ENCODE data around the gene HHEX. TPM values are rescaled to one million over a fixed set of nuclear protein-coding genes. Genes with fewer than 3 reads are reported as not detected.

Gene HHEX
- total and polyA plus RNA-seq, 2 of the 8 experiments (the other 6 are each of a cell fraction or from before 2014, with no cell fraction given), result 0.56 to 1.5 TPM

GRCh38 chr10:92644921-92645320 is 44.8 kb upstream of the HHEX start:
- Histone ChIP-seq H3K4ac (replicated peaks; ENCODE audit: insufficient read length, low read depth, low read length) (no peak overlapping the region), H3K79me2 (ENCODE audit: control insufficient read depth in 1 of 2, insufficient read depth in 2 of 2, low read length in 2 of 2) (no peaks in the 10 kb centered on the region), H2BK15ac (ENCODE audit: low read length) (no peak overlapping the region), H4K8ac (ENCODE audit: extremely low read depth, insufficient read depth, low read length) (no peak overlapping the region), H3K9ac (replicated peaks in 1 of 4; ENCODE audit: extremely low read depth in 1 of 4, low read depth in 3 of 4, low read length in 3 of 4) (peak overlapping the region in 1 of 4 experiments; percentile 34; a peak in 1 of 7 replicates), H2BK5ac (ENCODE audit: low read depth, low read length) (no peak overlapping the region), H3K27ac (ENCODE audit: low read depth, low read length) (no peak overlapping the region), H3K14ac (ENCODE audit: insufficient read length) (no peak overlapping the region), H3K79me1 (ENCODE audit: low read depth, low read length) (no peaks in the 10 kb centered on the region), H3K18ac (ENCODE audit: extremely low read depth, low read length) (no peak overlapping the region), H2BK12ac (ENCODE audit: low read depth, low read length) (no peak overlapping the region), H4K5ac (ENCODE audit: insufficient read length, low read depth, low read length) (no peak overlapping the region), H3K36me3 (ENCODE audit: control insufficient read depth in 2 of 4, insufficient read depth in 4 of 4, low read length in 3 of 4) (peaks cover 9 to 57% (median 32%) of the 10 kb centered on the region in 4 experiments; a peak in 7 of 8 replicates), H2AK5ac (ENCODE audit: low read depth, low read length) (no peak overlapping the region), H3K4me3 (ENCODE audit: extremely low read depth in 1 of 4, insufficient read depth in 2 of 4, low read depth in 3 of 4, low read length in 4 of 4) (no peak overlapping the region), H2BK20ac (ENCODE audit: low read length) (no peak overlapping the region), H4K20me1 (replicated peaks in 1 of 2; ENCODE audit: control insufficient read depth in 1 of 2, insufficient read depth in 2 of 2, low read length in 2 of 2) (peaks cover 0 to 2% of the 10 kb centered on the region in 2 experiments), H3K4me2 (ENCODE audit: insufficient read depth in 1 of 2, low read depth in 2 of 2, low read length in 2 of 2) (no peak overlapping the region), H3K23me2 (ENCODE audit: low read depth, low read length) (no peaks in the 10 kb centered on the region), H4K91ac (replicated peaks; ENCODE audit: insufficient read length, low read length) (no peak overlapping the region), H3K9me3 (ENCODE audit: insufficient read depth in 2 of 2, low read depth in 1 of 2, low read length in 1 of 2) (no peaks in the 10 kb centered on the region), H3K27me3 (replicated peaks in 1 of 4; ENCODE audit: control insufficient read depth in 3 of 4, extremely low read depth in 1 of 4, insufficient read depth in 3 of 4, low read length in 3 of 4) (no peaks in the 10 kb centered on the region), H3K23ac (ENCODE audit: insufficient read length) (no peak overlapping the region), H2AFZ (ENCODE audit: low read length) (no peak overlapping the region), H3K56ac (replicated peaks; ENCODE audit: insufficient read length, low read depth, low read length) (no peak overlapping the region), H3K4me1 (replicated peaks in 1 of 4; ENCODE audit: control insufficient read depth in 3 of 4, insufficient read depth in 4 of 4, low read length in 3 of 4) (no peaks in the 10 kb centered on the region), H2BK120ac (replicated peaks; ENCODE audit: low read depth, low read length) (no peak overlapping the region)
- CTCF ChIA-PET (ENCODE audit: partially characterized antibody), result interaction anchor here (0.5 to 1.8 kb wide), 12 partner anchors 9 to 737 kb away, joined by 3 to 5 read pairs (median 3); no protein-coding TSS in a partner anchor
- 92% methylated on average over 2 of the region's 2 CpGs; no CpG with 5 or more reads in 1 of the 2 experiments for WGBS, 2 experiments (ENCODE audit: extremely low coverage in 1 of 2, insufficient coverage in 1 of 2, insufficient read length in 1 of 2, insufficient replicate concordance in 2 of 2, low coverage in 1 of 2, low lambda C conversion rate in 2 of 2, missing lambda C conversion rate in 1 of 2)
- FAIRE-seq (no peak), DNase-seq (ENCODE audit: low read depth in 1 of 2, low spot score in 2 of 2) (no peak)
- POLR2A ChIA-PET (ENCODE audit: partially characterized antibody), result no interaction called here
- TF ChIP-seq HDAC2 (IDR thresholded peaks at IDR 0.05; ENCODE audit: borderline replicate concordance in 1 of 2, low read depth in 2 of 2, low read length in 2 of 2), result no peak
- no peak for TF ChIP-seq CREB1 (IDR thresholded peaks at IDR 0.05)
- TF ChIP-seq ASH2L (IDR thresholded peaks at IDR 0.05; ENCODE audit: low read length), result no peak
- no peak for TF ChIP-seq SUZ12 (IDR thresholded peaks at IDR 0.05; ENCODE audit: low read length)
- no peak for TF ChIP-seq EZH2 (IDR thresholded peaks at IDR 0.05; ENCODE audit: low read depth, low read length, severe bottlenecking)
- TF ChIP-seq RXRA (IDR thresholded peaks at IDR 0.05; ENCODE audit: insufficient read depth, low read depth, low read length), result no peak
- TF ChIP-seq USF2 (IDR thresholded peaks at IDR 0.05; ENCODE audit: low read length), result no peak
- TF ChIP-seq CHD1 (IDR thresholded peaks at IDR 0.05; ENCODE audit: low read depth, low read length), result no peak
- no peak for TF ChIP-seq ATF2 (IDR thresholded peaks at IDR 0.05; ENCODE audit: low read length)
- TF ChIP-seq GTF2F1 (IDR thresholded peaks at IDR 0.05; ENCODE audit: borderline replicate concordance, low read depth, low read length), result no peak
- TF ChIP-seq SP1 (IDR thresholded peaks at IDR 0.05; ENCODE audit: low read depth, low read length), result no peak
- TF ChIP-seq ZNF274 (IDR thresholded peaks at IDR 0.05; ENCODE audit: borderline replicate concordance, extremely low read depth, low read length), result no peak

Data from H1 (cell line).